Dermis microvascular lymphatic vessel endothelial cell (primary cell): ENCODE results near the gene MAML3. TPM values are rescaled to one million over a fixed set of nuclear protein-coding genes. Genes with fewer than 3 reads are reported as not detected.
A peak's percentile ranks its signal among the peaks of the same experiment; 100 is the strongest.

ENCODE experiments used
- DNase-seq, 2 donors: peaks; one replicate each; pipeline versions ENCODE4 v3.0.0 to v3.0.0-alpha.2; 2010; ENCODE audit warnings: low read depth in 2 of 2
- total RNA-seq: library from RNA; depleted of rRNA; stranded (reverse); fragments of >200 nt; gene quantifications from 2 replicates; pipeline ENCODE4 v1.2.1, GENCODE V29; 2014

MAML3 gene
- total RNA-seq, 1 donor from 2014 or later: 4.4 TPM

DNA sequence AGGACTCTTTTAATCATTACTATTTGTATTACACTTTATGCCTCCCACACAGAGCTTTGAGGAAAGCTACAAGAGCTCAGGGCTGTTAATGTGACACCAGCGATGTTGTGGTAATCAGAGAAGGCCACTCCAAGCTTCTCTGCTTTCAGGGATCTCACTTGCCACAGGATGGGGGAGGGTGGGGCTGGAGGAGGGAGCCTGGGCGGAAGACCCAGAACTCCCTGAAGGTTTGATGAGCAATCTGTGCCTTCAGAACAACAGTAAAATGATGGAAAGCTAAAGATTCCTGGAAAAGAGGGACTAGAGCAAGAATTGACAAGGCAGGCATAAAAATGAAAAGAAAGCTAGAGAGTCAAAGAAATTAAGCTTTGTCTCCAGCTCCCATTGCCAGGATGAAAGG lies 75.6 kb downstream of the MAML3 start:
- DNase-seq: no peak

DNA sequence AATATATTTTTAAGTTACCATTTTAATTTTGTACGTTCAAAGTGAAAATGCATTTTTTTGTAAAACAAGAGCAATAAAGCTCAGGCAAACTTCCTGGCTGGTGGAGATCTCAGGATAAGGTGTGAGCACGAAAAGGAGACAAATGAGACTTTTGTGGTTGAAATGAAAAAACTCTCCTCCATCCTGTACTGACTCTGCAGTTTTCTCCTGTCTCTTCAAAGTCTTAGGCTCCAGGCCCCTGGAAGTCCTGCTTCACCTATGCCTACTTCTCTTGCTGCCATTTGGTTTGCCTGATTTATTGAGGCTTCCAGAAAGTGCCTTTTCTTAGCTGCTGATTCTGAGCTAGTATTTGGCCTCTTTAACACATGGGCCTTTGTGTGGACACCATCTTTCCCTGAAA lies 77.7 kb downstream of the MAML3 start:
- DNase-seq: no peak

DNA sequence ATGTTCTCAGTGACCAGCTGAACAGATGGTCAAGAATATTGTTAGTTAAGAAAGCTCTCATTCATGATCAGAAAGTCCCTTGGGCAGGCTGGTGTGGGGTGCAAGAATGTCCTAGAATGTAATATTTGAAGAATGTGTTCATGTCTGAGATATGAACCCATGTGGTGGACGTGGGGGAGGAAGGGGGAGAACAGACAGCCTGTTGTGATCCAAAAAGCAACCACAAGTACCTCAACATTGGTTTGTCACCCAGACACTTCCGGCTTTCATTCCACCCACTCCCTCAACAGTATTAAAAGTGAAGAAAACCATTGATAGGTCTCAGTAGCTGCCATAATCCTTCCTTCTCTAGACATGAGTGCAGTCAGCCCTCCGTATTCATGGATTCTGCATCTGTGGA lies 82.2 kb downstream of the MAML3 start:
- no peak for DNase-seq

DNA sequence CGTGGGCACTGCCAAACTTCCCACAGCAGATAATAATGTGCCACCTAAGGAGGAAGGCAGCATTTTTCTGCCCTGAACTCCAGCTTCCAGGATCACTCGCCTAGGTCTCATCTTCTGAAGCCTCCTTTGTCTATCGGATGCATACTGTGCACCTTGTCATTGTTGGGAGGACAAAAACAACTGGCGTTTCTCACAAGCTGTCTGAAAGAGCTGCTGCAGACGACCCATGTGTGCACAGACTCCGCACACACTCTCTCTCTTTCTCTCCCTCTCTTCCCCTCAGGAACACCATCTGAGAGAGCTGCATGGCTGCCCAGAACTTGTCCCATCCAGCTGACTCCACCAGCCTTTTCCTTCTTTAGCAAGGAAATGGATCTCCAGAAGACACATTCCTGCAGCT lies 83.0 kb downstream of the MAML3 start:
- no peak for DNase-seq

DNA sequence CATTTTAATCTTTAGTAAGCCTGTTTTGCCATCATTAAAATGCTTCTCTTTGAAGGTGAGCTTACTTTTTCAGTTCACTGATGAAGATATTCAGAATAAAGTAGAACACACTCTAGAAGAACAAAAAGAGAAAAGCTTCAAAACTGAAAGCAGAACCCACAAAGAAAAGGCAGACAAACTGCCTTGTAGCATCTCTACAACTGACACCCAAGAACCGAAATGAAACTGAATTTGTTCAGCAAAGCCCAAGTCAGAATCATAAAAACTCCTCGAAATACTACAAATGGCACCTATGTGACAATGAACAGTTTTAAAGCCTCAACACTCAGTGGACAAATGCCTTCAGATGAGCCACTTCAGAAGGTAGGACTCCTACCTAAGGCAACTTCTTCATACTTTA lies 83.6 kb downstream of the MAML3 start:
- no peak for DNase-seq

DNA sequence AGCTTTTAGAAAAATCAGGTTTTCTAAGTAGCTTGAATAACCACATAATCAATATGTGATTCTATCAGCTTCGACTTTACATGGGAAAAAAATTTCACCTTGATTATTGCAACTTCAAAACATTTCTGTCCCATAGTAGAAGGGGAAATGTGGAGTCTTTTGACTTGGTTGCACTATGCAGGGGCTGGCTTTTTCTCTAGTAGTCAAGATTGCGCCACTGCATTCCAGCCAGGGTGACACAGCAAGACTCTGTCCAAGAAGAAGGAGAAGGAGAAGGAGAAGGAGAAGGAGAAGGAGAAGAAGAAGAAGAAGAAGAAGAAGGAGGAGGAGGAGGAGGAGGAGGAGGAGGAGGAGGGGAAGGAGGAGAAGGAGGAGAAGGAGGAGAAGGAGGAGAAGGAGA lies 84.9 kb downstream of the MAML3 start:
- no peak for DNase-seq

DNA sequence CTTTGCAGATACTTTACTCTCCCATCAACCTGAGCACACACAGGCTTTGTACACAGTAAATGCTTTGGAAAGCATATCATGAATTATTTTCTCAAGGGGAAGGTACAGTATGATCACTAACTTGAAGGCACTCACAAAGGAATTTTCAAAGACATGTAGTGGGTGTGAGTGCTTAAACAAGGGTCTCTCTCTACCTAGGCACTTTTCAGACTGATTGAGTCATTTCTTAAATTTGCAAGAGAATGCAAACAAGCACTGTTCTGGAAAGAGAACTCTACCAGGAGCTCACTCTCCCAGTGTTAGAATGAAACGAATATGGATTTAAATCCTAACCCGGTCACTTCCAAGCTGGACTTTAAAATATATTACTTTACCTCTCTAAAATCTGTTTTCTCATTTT lies 85.7 kb downstream of the MAML3 start:
- no peak for DNase-seq

DNA sequence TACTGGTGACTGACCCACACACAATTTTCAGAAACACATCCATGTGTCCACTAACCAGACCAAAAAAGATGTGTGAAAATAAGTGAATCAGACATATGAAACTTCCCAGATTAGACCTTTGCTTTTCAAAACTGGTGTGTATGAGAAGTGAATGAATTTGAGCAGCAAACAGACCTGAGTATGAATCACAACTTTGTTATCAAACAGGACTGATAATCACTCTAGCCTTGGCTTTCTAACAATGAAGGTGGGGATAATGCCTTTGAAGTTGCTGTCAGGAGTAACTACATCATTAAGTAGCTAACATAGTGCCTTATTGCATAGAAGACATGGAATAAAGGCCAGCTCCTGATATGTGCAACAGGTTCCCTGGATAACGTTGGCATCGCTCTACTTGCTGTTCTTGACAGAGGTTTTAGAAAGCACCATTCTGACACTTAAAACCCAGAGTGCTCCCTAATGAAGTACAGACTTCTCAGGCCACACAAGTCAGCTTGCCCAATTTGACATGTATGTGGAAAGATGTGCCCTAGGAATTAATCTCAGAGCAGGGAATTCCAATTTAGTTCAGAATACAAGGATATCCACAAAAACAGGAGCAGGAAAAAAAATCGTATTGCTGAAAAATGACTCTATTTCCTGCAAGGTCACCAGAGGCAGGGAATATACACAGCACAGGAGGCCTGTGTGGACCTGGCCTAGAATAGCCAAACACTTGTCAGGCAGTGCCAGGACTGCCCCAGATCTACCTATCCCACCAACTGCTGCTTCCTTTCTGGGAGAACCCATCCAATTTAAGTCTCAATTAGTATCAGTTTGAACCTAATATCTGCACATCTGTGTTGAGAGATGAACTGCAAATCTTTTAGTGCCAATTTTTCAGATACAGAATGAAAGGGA lies 87.7 kb downstream of the MAML3 start:
- peak in 1 of 2 donors; percentile 64 for DNase-seq

DNA sequence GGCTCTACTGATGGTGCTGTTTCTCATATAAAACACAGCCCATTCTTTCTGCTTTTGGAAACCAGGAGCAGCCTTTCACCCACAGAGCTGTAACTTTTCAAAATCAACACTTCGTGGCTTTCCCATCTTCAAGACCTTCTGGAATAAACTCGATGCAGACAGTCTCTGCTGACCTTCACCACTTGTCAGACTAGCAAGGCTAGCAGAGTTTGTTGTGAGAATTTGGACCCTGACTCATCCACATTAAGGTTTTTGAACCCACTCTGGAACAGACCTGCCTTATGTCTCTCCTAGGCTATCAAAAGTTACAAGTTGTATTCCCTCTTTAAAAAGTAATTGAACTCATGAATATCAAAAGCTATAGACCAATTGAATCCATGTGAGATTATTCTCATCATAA lies 88.6 kb downstream of the MAML3 start:
- DNase-seq: no peak

DNA sequence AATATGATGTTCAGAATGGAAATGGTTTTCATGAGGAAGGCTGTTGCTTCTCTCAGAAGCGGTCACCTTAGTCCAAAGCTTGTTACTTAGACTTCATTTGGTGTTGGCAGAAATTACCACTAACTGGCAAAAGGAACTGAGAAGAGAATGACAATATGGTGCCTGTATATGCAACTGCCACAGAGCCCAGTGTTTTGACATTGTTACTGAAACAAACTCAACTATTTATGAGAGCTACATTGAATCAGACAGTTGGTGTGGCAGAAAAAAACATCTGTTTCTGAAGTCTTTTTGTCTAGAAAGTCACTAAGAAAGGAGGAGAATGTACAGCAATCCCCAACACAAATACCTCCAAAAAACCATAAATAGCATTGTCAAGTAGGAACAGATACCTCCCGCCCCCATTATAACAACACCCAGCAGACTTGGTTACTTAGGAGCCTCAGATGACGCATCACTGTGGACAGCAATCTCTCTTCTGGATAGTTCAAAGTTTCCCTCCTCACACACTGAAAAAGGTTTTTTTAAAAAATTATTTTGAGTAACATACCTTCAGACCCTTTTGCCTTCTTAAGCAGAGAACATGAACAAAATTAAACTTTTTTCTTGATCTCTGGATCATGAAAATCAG lies 92.2 kb downstream of the MAML3 start:
- DNase-seq: no peak

DNA sequence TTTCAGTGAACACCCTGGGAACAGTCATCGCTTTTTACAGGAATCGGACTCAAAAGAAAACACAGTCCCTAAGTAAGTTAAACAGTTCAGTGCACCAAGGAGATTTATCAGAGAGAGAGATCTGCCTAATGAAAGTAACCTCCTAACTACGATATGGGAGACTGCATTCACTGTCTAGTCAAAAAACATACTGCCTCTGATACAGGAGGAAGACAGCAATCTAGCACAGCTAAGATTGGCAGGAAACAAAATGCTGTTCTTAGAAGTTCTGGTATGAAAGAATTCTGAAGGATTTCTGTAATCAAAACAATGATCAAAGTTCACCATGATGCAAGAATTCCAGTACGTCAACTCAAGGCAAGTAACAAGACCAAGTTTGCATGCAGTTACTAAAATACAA lies 92.8 kb downstream of the MAML3 start:
- peak in 1 of 2 donors; percentile 46 for DNase-seq

DNA sequence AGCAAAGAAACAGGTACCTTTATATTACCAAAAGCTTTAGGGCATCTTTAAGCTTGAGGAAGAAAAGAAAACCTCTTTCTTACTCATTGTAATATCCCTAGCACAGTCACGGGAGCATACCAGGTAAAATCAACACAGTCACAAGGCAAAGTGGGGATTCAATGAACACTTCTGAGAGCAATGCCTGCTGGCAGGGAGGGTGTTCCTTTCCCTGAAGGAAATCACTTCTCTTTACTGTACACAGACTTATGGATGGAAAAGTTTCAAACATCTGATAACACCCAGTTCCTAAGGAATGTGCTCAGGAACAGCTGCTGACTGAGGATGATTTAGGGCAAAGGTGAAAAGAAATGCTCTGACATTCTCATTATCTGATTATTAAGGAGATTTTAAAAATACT lies 94.8 kb downstream of the MAML3 start:
- peak in 1 of 2 donors; percentile 79 for DNase-seq

DNA sequence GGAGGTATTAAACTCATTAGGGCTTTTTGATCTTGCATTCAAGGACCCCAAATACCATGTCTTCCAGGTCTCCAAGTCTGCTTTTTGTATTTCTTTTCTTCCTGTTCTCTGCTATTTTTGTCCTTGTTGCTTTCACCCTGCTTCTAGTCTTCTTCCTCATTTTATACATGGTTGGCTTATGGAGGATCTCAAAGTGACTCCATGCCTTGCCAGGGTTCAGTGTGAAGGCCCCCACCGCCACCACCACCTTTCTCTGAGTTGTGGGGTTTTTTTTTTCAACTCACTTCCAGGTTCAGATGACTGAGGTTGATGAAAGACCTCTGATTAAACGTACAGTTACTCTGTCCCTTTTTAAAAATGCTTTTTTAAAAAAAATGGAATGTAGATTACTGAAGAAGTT lies 96.3 kb downstream of the MAML3 start:
- no peak for DNase-seq

DNA sequence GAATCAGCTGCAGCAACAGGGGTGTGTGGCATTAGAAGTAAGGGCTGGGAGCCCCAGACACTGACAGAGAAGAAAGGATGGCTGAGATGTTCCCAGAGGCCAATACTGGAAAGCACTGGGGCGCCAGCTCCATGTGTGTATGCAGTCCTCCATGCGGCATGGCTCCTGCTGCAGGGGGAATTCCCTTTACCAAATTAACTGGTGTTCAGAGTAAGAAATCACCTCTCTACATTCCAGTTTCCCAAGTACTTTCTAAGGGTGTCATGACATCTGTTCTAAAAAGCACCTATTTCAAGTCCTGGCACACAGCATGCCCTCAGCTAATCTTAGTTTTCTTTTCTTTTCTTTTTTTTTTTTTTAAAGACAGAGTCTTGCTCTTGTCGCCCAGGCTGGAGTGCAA lies 98.0 kb downstream of the MAML3 start:
- no peak for DNase-seq

DNA sequence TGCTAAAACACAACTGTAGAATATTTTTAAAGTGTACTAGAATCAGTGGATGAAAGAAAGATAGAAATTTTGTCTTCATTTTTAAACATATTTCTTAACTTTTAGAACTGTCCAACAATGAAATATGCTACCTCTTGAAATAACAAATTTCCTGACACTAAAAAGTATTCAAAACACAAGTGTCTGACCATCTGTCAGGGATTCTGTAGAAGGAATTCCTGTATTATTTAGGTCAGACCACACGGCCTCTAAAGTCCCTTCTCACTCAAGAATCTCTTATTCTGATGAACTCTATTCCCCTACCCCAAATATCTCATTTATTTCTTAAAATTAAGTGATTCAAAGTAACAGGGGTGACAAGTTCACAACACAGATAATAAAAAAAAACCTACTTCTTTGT lies 99.1 kb downstream of the MAML3 start:
- DNase-seq: no peak

DNA sequence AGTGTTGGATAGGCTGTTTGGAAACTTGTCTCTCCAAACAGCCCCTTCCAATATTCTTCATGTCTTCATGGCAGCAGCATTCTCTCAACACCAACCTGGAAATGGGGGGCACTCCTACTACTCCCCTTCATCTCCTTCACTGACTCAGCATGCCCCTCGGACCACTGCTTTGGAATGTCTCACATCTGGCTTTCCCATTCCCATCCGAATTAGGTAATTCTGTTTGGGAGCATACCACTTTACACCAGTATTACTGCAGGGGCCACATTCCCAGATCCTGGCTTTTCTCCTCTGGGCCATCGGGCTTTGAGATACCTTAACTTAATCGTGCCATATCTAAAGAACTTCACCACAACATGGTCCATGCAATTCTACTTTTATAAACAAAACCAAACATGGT lies 100.8 kb downstream of the MAML3 start:
- no peak for DNase-seq

DNA sequence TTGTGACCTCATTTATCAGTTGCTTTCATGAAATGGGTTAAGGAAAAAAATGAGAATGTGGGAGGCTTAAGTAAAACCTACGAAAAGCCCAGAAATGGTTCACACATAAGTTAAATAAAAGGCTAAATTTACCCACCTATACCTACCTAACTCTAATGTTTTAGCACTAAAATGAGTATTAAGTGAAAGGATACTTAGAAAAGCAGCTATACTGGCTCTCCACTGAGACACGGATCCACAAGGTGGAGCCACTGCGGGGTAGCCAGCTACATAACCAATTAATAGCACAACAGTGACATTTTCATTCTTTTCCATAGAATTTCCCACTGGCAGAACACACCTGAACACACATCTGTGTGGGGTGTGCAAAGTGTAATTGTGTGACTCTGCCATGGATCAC lies 101.9 kb downstream of the MAML3 start:
- DNase-seq: peak; percentile 58 to 73

DNA sequence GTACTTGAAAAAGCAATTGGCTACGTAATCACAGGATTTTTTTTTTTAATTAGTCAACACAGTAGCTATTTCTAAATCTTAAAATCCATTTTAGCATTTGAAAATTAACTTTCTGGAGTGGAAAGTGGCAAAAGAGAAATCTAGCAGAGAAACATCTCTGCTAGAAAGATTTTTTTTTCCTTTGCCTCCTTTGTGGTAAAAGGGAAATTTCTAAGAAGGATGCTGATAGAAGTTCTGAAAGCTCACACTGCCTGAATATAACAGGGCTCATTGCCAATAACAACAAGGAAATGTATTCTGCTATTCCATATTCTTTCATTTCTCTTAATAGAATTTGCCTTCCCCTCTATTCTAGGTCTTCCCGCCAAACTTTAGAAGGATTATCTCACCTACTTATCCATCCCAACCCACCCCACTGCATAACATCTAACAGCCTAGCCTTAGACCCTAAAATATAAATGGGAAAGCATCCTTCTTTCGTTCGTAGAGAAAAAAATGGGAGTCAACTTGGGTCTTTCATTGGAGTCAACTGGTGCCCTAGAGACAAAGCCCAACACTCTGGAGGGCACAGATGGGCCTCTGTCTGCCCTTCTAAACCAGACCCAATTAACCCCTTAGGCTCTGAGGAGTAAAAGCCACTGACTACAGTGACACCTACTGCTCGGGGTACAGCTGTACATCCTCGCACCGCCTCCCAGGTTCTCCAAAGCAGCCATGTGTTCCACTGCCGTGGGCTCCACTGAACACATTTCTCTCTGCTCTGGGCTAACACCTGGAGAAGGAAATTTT lies 103.9 kb downstream of the MAML3 start:
- peak in 1 of 2 donors; percentile 68 for DNase-seq

DNA sequence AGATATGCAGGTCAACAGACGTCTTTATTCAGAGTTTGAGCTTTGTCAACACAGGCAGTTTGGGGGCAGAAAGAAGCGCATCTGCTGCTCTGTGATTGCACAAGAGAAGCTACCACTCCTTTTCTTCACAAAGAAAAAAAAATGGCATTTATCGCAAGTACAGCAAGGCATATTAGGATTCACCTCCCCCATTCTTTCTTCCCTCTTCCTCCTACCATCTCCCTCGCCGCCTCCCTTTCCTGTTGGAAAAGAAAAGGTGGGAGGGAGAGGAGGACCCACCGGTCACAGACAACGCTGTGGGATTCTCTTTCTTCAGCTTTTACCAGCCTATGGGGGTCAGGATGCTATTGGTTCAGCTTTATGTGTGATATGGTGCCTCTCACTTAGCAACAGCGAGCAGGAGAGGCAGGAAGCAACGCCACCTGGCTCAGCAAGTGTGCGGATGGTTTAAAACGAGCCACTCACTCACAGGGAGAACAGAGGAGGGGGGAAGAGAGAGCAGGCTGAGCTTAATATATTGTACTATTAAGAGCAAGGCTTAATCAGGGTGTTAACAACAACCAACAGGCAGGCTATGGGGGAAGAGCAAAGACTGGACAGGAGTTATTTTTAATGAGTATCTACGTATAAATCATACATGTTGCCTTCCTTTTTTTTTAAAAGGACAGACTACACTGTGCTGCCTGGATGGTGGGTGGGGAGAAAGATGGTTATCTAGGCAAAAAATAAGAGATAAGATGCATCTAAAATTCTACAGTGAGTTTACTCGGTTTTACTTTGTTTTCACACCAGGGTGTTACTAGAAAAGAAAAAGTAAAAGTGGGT lies 104.7 kb downstream of the MAML3 start:
- DNase-seq: peak; percentile 80 to 88

DNA sequence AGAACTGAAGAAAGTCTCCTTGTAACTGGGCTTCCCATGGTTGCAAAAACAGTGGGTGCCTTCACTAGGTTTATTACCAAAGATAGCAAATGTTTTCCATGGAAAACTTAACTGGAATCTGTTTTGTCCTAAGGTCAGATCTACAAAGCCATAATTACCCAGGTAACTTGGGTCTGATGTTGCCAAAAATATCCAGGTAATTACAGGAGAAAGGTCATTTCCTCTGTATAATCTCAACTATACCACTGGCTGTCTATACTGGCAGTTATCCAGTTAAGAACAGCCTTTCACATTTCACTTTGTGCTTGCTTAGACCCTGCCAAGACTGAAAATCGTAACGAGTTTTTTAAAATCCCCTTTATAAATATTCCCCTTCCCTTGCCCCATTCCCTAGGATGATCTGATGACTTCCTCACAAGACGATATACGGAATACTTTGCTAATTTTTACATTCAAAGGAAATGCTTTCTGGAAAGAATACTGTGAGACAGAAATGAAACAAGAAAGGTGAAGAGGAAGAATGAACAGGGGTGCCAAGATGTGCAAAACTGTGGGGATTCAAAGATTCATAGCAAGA lies 105.5 kb downstream of the MAML3 start:
- DNase-seq: peak in 1 of 2 donors; percentile 13

DNA sequence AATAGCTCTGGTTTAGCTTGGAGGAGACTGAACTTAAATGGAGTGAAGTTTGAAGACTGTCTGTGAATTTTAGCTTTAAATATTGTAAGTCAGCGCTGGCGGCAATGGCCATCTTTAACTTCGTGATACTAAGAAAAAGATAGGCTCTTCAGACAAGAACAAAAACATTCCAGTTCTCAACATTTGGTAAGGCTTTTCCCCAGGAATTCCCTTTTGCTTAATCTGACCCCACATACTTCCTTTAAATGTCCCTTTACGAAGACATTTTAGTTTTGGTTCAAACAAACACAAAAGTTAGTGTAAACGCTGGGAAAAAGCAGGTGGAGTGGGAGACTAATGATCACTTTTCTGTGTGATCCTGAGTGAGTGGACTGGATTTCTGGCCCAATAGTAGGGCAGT lies 106.2 kb downstream of the MAML3 start:
- DNase-seq: no peak
